SK-N-SH treated with all-trans-retinoic acid at 6 μM for 48 hours (cell line): ENCODE results near the gene ERFE.

Experiments
- CREB5 ChIP-seq: fragments of 250-450 bp; sonication (Bioruptor Pico); IDR thresholded peaks from 2 replicates; pipeline ENCODE4 v1.5.1; 2020; ENCODE audit warnings: low read depth, mild to moderate bottlenecking, moderate library complexity
- PATZ1 ChIP-seq: fragments of 250-450 bp; sonication (Bioruptor Pico); IDR thresholded peaks from 2 replicates; pipeline ENCODE4 v1.8.0; 2020; ENCODE audit warnings: mild to moderate bottlenecking, moderate library complexity, borderline replicate concordance
- RARB ChIP-seq: fragments of 250-450 bp; sonication (Bioruptor Pico); IDR thresholded peaks from 2 replicates; pipeline ENCODE4 v1.8.0; 2021; ENCODE audit warnings: mild to moderate bottlenecking, moderate library complexity
- TCF4 ChIP-seq: fragments of 250-450 bp; sonication (Bioruptor Pico); IDR thresholded peaks from 2 replicates; pipeline ENCODE4 v1.8.0; 2021; ENCODE audit warnings: mild to moderate bottlenecking, moderate library complexity, borderline replicate concordance
- ZC3H10 ChIP-seq: fragments of 250-450 bp; sonication (Bioruptor Pico); IDR thresholded peaks from 2 replicates; pipeline ENCODE4 v1.5.1; 2021; ENCODE audit warnings: mild to moderate bottlenecking, moderate library complexity

GRCh38 chr2:238169048-238169707 lies 10.4 kb downstream of the ERFE start:
- TF ChIP-seq CREB5 (CRISPR knock-in tag) (no peak), TCF4 (no peak), PATZ1 (CRISPR knock-in tag) (no peak), ZC3H10 (CRISPR knock-in tag) (no peak), RARB (CRISPR knock-in tag) (no peak)
